OCI-LY7 (cell line): Measurements from ENCODE around the gene STX18. TPM values are rescaled to one million over a fixed set of nuclear protein-coding genes. Genes with fewer than 3 reads are reported as not detected.

Source experiments
- BruUV-seq: library from RNA; stranded (reverse); fragments of 400-500 nt; replicated peaks from 2 replicates; lab custom pipeline; 2021; lab: Mats Ljungman, UMichigan
- CTCF ChIA-PET: fragments of 300-600 bp; sonication (Branson Sonifier 250); formaldehyde crosslinking; loops from one replicate; lab custom pipeline; 2022; ENCODE audit warnings: antibody characterized with exemption; ENCODE audit not compliant: unreplicated experiment; lab: Charles Lee
- POLR2A ChIA-PET: fragments of 300-600 bp; sonication (Branson Sonifier 250); formaldehyde crosslinking; loops from one replicate; lab custom pipeline; 2022; ENCODE audit warnings: antibody characterized with exemption; lab: Charles Lee
- DNase-seq: peaks from one replicate; pipeline ENCODE4 v3.0.0-alpha.2; 2015; ENCODE audit warnings: low spot score
- H2AFZ ChIP-seq: fragments of 200-600 bp; sonication (generic), shearing (Covaris generic); 2 replicates; pipeline ENCODE4 v1.6.1; 2014; ENCODE audit warnings: mild to moderate bottlenecking, antibody characterized with exemption, low read length, moderate library complexity
- H3K27ac ChIP-seq: fragments of 200-600 bp; sonication (generic); 2 replicates; pipeline ENCODE4 v1.5.1; 2014; ENCODE audit warnings: mixed run types, low read depth, mild to moderate bottlenecking, moderate library complexity, low read length, inconsistent platforms; ENCODE audit not compliant: poor library complexity, severe bottlenecking
- H3K36me3 ChIP-seq: fragments of 200-600 bp; sonication (generic); 2 replicates; pipeline ENCODE4 v1.6.1; 2014; ENCODE audit warnings: mild to moderate bottlenecking, antibody characterized with exemption, low read length, moderate library complexity, mixed read lengths; ENCODE audit not compliant: insufficient read depth
- H3K4me1 ChIP-seq: fragments of 200-600 bp; sonication (generic); 2 replicates; pipeline ENCODE4 v1.5.1; 2014; ENCODE audit warnings: mild to moderate bottlenecking, low read length; ENCODE audit not compliant: insufficient read depth, poor library complexity, severe bottlenecking
- H3K4me2 ChIP-seq: fragments of 200-600 bp; sonication (generic); 2 replicates; pipeline ENCODE4 v1.6.1; 2014; ENCODE audit warnings: mild to moderate bottlenecking, low read length
- H3K4me3 ChIP-seq: fragments of 200-600 bp; sonication (generic); 2 replicates; pipeline ENCODE4 v1.5.1; 2014; ENCODE audit warnings: mild to moderate bottlenecking, low read depth, low read length; ENCODE audit not compliant: poor library complexity, severe bottlenecking
- H3K79me2 ChIP-seq: fragments of 200-600 bp; sonication (generic); 2 replicates; pipeline ENCODE4 v1.6.1; 2016; ENCODE audit warnings: low read depth, mild to moderate bottlenecking, low read length, moderate library complexity, mixed read lengths; ENCODE audit not compliant: insufficient read depth
- H3K9me2 ChIP-seq: fragments of 200-600 bp; sonication (generic); 2 replicates; pipeline ENCODE4 v1.6.1; 2016; ENCODE audit warnings: mild to moderate bottlenecking, low read length, mixed read lengths; ENCODE audit not compliant: insufficient read depth
- H3K9me3 ChIP-seq: fragments of 200-600 bp; sonication (generic); 2 replicates; pipeline ENCODE4 v1.6.1; 2014; ENCODE audit warnings: mild to moderate bottlenecking, mixed run types, low read length, mixed read lengths
- H4K20me1 ChIP-seq: fragments of 200-600 bp; sonication (generic); 2 replicates; pipeline ENCODE4 v1.6.1; 2014; ENCODE audit warnings: mild to moderate bottlenecking, antibody characterized with exemption, low read length, moderate library complexity, mixed read lengths; ENCODE audit not compliant: insufficient read depth
- EZH2phosphoT487 ChIP-seq: fragments of 200-600 bp; sonication (generic); IDR thresholded peaks from 2 replicates; pipeline ENCODE4 v1.6.1; 2018; ENCODE audit warnings: low read depth, borderline replicate concordance, mild to moderate bottlenecking, mixed run types, antibody characterized with exemption, low read length, moderate library complexity, mixed read lengths
- intact Hi-C: fragments of 100-400 bp; cut with micrococcal nuclease; formaldehyde crosslinking; loops from one replicate; pipeline ENCODE4 v1.10.0; 2022; ENCODE audit not compliant: unreplicated experiment
- total RNA-seq, 2 experiments: library from RNA; depleted of rRNA in 1 of 2; stranded (reverse); fragments of >200 nt in 1 of 2; shearing (Covaris generic) in 1 of 2; gene quantifications; 2 replicates each; pipeline ENCODE4 v1.2.3, GENCODE V29; 2014 to 2022
- TF ChIP-seq, protein P1 (sequence below): fragments of 200-600 bp; sonication (generic); conservative IDR thresholded peaks from 2 replicates; pipeline ENCODE4 v1.5.1; 2014; ENCODE audit warnings: mild to moderate bottlenecking, antibody characterized with exemption, low read length, moderate library complexity, mixed read lengths

STX18 gene
- total RNA-seq, 2 experiments from 2014 or later = 30.6 to 35.2 TPM

DNA sequence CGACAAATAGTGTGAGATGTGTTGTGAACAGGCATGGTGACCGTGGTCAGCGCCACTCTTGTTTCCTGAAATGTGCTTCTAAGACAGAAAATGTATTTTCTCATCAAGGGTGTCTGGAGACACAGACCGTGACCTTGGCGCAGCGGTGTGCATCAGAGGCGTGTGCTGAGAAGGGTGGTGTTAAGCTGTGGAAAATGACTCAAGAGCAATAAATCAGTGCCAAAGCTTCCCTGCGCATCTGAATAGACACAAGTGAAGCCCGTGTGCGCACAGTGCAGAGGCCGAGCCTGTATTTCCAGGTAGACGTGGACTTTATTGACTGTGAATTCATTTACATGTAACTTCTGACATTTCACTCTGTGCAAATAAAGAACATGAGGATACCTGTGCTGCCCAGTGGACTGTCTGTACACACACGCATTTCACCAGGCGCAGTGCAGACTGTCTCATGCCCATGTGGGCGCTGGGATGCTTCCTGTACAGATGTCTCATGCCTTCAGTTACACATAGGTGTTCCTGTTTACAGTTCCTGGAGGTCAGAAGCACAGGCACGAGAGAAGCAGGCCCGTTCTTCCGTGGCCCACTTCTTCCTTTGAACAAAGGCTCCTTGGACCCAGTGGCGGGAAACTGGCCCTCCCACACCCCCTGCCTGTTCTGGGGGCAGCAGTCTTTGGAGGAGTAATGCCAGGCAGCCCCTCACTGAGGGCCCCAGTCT, 123.0 kb downstream of the STX18 start:
- Histone ChIP-seq H3K36me3 (peaks cover 66% of the 10 kb centered on the region), H3K9me3 (no peaks in the 10 kb centered on the region), H3K4me1 (no peaks in the 10 kb centered on the region), H3K27ac (no peak overlapping the region), H2AFZ (no peak overlapping the region), H4K20me1 (no peaks in the 10 kb centered on the region), H3K9me2 (no peaks in the 10 kb centered on the region), H3K4me3 (no peak overlapping the region), H3K4me2 (no peak overlapping the region), H3K79me2 (no peaks in the 10 kb centered on the region)
- intact Hi-C loops = no loop called here
- CTCF ChIA-PET = no interaction called here
- no peak for DNase-seq
- TSS peak; percentile 72 for BruUV-seq
- POLR2A ChIA-PET = no interaction called here
- TF ChIP-seq EZH2phosphoT487 = no peak
- TF ChIP-seq, protein P1, sequence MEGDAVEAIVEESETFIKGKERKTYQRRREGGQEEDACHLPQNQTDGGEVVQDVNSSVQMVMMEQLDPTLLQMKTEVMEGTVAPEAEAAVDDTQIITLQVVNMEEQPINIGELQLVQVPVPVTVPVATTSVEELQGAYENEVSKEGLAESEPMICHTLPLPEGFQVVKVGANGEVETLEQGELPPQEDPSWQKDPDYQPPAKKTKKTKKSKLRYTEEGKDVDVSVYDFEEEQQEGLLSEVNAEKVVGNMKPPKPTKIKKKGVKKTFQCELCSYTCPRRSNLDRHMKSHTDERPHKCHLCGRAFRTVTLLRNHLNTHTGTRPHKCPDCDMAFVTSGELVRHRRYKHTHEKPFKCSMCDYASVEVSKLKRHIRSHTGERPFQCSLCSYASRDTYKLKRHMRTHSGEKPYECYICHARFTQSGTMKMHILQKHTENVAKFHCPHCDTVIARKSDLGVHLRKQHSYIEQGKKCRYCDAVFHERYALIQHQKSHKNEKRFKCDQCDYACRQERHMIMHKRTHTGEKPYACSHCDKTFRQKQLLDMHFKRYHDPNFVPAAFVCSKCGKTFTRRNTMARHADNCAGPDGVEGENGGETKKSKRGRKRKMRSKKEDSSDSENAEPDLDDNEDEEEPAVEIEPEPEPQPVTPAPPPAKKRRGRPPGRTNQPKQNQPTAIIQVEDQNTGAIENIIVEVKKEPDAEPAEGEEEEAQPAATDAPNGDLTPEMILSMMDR = no peak

DNA sequence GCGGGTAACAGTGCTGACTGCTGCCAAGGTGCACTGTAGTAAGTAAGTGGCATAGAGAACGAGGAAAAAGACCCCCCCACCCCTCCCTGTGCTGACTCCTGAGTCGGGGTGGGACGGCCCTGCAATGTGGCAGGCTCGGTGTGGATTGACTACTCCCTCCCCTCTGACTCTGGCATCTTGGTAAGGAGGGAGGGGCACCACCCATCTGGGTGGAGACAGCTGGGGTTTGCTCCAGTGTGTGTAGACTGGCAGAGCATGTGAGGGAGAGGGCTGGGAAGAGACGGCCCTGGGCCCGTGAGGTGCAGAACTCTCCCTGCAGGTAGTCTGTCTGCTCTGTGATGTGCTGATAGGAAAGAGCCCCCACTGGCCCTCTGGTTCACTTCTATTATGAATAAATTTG, 124.0 kb downstream of the STX18 start:
- Histone ChIP-seq H3K4me2 (no peak overlapping the region), H3K4me1 (no peaks in the 10 kb centered on the region), H3K27ac (no peak overlapping the region), H2AFZ (no peak overlapping the region), H3K79me2 (no peaks in the 10 kb centered on the region), H4K20me1 (no peaks in the 10 kb centered on the region), H3K9me3 (no peaks in the 10 kb centered on the region), H3K4me3 (no peak overlapping the region), H3K36me3 (peaks cover 66% of the 10 kb centered on the region), H3K9me2 (no peaks in the 10 kb centered on the region)
- intact Hi-C loops = no loop called here
- ChIA-PET POLR2A (no interaction called here), CTCF (no interaction called here)
- BruUV-seq = no TSS peak
- TF ChIP-seq EZH2phosphoT487 = no peak
- TF ChIP-seq, protein P1 = no peak
- DNase-seq = no peak

DNA sequence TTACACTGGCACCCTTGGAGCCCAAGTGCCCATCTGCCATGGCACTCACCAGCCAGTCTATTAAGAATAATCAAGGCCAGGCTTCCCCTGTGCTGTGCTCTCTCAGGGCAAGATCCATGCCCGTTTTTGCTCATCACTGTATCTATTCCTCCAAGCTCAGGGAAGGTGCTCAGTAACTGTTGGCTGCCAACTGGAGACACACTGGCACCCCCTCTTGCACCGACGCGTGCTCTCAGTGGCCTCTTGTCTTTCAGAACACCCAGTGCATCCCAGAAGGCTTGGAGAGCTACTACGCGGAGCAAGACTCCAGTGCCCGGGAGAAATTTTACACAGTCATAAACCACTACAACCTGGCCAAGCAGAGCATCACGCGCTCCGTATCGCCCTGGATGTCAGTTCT, 124.9 kb downstream of the STX18 start:
- no TSS peak for BruUV-seq

More for the DNA sequence above, 124.9 kb downstream of the STX18 start:
- ChIA-PET POLR2A (interaction anchor here (0.6 kb wide), 1 partner anchor 20 kb away, joined by 4 read pairs; no protein-coding TSS in a partner anchor), CTCF (no interaction called here)
- Histone ChIP-seq H3K4me1 (no peaks in the 10 kb centered on the region), H3K79me2 (no peaks in the 10 kb centered on the region), H3K4me3 (no peak overlapping the region), H3K9me2 (no peaks in the 10 kb centered on the region), H3K9me3 (no peaks in the 10 kb centered on the region), H4K20me1 (no peaks in the 10 kb centered on the region), H3K27ac (no peak overlapping the region), H3K36me3 (peaks cover 65% of the 10 kb centered on the region), H3K4me2 (no peak overlapping the region), H2AFZ (no peak overlapping the region)
- TF ChIP-seq EZH2phosphoT487 = no peak
- TF ChIP-seq, protein P1 = no peak
- DNase-seq = no peak
- intact Hi-C loops = no loop called here
